HEK293T (cell line): ENCODE measurements around the gene KRTAP17-1.

Experiments used
- CTCF ChIA-PET: fragments of 350-600 bp; formaldehyde crosslinking; extraction: SDS; loops from one replicate; lab custom pipeline; 2021; ENCODE audit warnings: antibody characterized with exemption, inconsistent platforms; lab: Yijun Ruan, JAX
- POLR2A ChIA-PET: fragments of 350-600 bp; formaldehyde crosslinking; extraction: SDS; loops from one replicate; lab custom pipeline; 2020; ENCODE audit warnings: antibody characterized with exemption, inconsistent platforms; lab: Yijun Ruan, JAX
- DNase-seq: peaks from one replicate; pipeline ENCODE4 v3.0.0; 2012; ENCODE audit warnings: mixed read lengths; ENCODE audit errors: extremely low spot score
- ARNT ChIP-seq: fragments of 450-650 bp; IDR thresholded peaks from 2 replicates; pipeline ENCODE4 v1.6.1; 2017; ENCODE audit warnings: mild to moderate bottlenecking
- BHLHE40 ChIP-seq: fragments of 450-650 bp; IDR thresholded peaks from 2 replicates; pipeline ENCODE4 v1.6.1; 2016; ENCODE audit warnings: mild to moderate bottlenecking, moderate library complexity, borderline replicate concordance
- CTBP1 ChIP-seq: fragments of 450-650 bp; IDR thresholded peaks from 2 replicates; pipeline ENCODE4 v1.6.1; 2016; ENCODE audit warnings: borderline replicate concordance
- ELF4 ChIP-seq: fragments of 450-650 bp; IDR thresholded peaks from 2 replicates; pipeline ENCODE4 v1.6.1; 2017; ENCODE audit warnings: antibody characterized with exemption
- FOXA1 ChIP-seq: fragments of 450-650 bp; IDR thresholded peaks from 2 replicates; pipeline ENCODE4 v1.6.1; 2016; ENCODE audit warnings: mild to moderate bottlenecking
- FOXK2 ChIP-seq: fragments of 450-650 bp; IDR thresholded peaks from 2 replicates; pipeline ENCODE4 v1.6.1; 2016; ENCODE audit warnings: mild to moderate bottlenecking
- FOXM1 ChIP-seq: fragments of 450-650 bp; IDR thresholded peaks from 2 replicates; pipeline ENCODE4 v1.6.1; 2017; ENCODE audit warnings: mild to moderate bottlenecking, borderline replicate concordance
- HDGF ChIP-seq: fragments of 450-650 bp; IDR thresholded peaks from 2 replicates; pipeline ENCODE4 v1.6.1; 2017; ENCODE audit warnings: antibody characterized with exemption, borderline replicate concordance
- L3MBTL2 ChIP-seq: fragments of 450-650 bp; conservative IDR thresholded peaks from 2 replicates; pipeline ENCODE4 v1.6.1; 2016; ENCODE audit warnings: mild to moderate bottlenecking
- LEF1 ChIP-seq: fragments of 450-650 bp; IDR thresholded peaks from 2 replicates; pipeline ENCODE4 v1.6.1; 2017; ENCODE audit warnings: mild to moderate bottlenecking, borderline replicate concordance
- NFRKB ChIP-seq: fragments of 450-650 bp; IDR thresholded peaks from 2 replicates; pipeline ENCODE4 v1.6.1; 2016; ENCODE audit warnings: mild to moderate bottlenecking, moderate library complexity
- PKNOX1 ChIP-seq: fragments of 450-650 bp; IDR thresholded peaks from 2 replicates; pipeline ENCODE4 v1.6.1; 2016
- SP1 ChIP-seq: fragments of 450-650 bp; IDR thresholded peaks from 2 replicates; pipeline ENCODE4 v1.6.1; 2017
- SUZ12 ChIP-seq: fragments of 450-650 bp; IDR thresholded peaks from 2 replicates; pipeline ENCODE4 v1.6.1; 2016; ENCODE audit warnings: mild to moderate bottlenecking
- TARDBP ChIP-seq: fragments of 450-650 bp; IDR thresholded peaks from 2 replicates; pipeline ENCODE4 v1.6.1; 2016
- ZNF384 ChIP-seq: fragments of 450-650 bp; IDR thresholded peaks from 2 replicates; pipeline ENCODE4 v1.6.1; 2016

The KRTAP17-1 gene

DNA sequence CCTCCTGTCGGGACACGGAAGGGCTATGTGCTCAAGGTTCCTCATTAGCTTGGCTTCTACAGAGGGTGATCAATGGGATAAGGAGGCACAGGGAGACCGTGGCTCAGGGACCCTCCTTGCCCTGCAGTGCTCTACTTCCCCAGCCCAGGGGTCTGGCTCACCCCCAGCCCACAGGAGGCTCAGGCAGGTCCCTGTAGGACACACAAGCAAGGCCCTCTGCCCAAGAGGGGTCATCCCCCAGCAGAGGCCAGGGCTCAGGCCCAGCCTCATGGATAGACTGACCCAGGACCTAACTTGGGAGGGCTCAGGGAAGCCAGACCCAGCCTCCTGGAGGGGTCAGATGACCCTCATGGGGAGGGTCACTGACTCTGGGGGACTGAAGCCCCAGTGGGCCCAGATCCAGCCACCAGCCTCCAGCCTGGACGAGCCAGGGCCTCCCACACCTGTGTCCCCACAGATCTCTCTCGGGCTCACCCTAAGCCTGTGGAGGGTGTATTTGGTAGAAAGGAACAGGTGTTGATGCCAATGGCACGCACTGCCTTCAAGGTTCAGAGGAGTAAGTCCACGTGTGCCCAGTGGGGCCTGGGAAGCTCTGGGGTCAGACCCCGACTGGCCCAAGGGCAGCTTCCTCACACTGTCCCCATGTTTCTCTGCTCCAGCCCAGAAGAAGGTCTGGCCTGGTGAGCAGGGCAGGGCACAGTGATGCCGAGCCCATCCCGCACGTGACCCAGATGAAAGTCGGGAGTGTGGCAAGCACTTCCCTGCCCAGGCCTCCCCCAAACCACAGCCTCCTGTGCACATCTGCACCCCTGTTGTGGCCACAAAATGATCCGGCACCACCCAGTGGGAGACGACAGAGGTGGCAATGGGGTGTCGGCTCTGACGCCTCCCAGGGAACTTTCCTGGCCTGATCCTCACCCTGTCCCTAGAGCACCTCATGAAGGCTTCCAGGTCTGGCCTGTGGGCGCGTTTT, 10.9 kb upstream of the KRTAP17-1 start:
- TF ChIP-seq TARDBP (no peak), ZNF384 (no peak), FOXA1 (no peak), FOXK2 (no peak), PKNOX1 (no peak), SUZ12 (no peak), ARNT (no peak), BHLHE40 (no peak), HDGF (no peak), SP1 (no peak), FOXM1 (no peak), NFRKB (no peak), L3MBTL2 (no peak), CTBP1 (no peak), ELF4 (no peak), LEF1 (no peak)
- ChIA-PET CTCF (no interaction called here), POLR2A (no interaction called here)
- DNase-seq = no peak

DNA sequence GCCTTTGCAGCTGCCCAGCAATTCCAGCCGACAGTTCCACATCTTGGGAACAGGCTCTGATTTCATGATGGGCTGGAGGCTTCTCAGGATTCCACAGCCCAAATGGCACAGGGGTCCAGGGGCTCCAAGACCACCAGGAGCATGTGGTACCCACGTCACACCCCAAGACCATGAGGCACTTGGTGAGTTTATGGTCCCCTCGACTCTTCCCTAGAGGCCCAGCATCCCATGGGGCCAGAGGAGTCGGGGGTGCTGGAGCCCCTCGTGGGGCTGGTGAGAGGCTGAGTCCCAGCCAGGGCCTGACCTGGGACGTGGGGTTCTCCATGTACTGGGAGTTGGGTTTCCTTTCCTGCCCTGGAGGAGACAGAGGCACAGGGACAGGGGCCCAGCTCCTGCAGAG, 10.1 kb upstream of the KRTAP17-1 start:
- DNase-seq = no peak
- ChIA-PET POLR2A (no interaction called here), CTCF (no interaction called here)
- TF ChIP-seq L3MBTL2 (no peak), HDGF (no peak), ARNT (no peak), ZNF384 (no peak), CTBP1 (no peak), FOXK2 (no peak), BHLHE40 (no peak), SUZ12 (no peak), PKNOX1 (no peak), SP1 (no peak), ELF4 (no peak)

GRCh38 chr17:41325126-41325525, 9.6 kb upstream of the KRTAP17-1 start:
- POLR2A ChIA-PET = no interaction called here
- CTCF ChIA-PET = no interaction called here
- no peak for DNase-seq
- TF ChIP-seq FOXK2 (no peak), LEF1 (no peak), CTBP1 (no peak), PKNOX1 (no peak), HDGF (no peak), ELF4 (no peak), NFRKB (no peak), L3MBTL2 (no peak), FOXM1 (no peak), ARNT (no peak), SP1 (no peak), ZNF384 (no peak), SUZ12 (no peak), BHLHE40 (no peak), FOXA1 (no peak), TARDBP (no peak)

DNA sequence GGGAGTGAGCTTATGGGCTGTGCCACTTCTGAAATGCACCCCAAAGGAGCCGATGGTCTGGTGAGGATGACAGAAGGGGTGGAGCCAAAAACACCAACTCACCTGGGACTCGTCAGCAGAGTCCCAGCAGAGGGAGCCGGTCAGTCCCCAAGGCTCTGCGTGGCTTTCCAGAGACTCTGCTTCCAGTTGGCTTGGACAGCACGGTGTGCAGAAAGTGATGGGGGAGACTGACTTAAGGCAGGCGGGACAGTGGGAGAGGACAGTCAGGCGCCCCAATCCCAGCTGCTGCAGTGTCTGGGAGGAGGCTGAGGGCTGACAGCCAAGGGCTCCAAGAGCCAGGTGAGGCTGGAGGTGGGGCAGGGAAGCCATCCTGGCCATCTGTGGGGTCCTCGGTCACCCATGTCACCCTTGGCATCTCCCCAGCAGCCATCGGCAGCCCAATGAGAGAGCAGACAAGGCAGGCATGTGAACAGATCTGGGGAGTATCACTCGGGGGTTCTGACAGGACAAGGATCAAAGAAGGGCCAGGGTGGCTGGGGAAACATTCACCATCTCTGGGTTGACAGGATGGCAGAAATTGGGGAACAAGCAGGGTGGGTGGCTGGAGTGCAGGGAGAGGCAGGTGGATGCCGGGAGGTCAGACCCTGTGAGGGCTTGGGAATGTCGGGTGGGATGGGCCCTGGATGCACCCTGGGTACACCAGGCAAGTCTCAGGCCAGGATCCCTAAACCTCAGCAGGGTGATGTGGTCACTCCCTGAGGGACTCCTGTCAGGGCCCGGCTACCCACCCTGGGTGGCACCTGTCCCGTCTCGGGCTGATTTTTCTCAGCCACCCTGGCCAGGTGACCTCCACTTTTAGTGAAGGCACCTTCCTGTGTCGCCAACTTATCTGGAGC, 8.9 kb upstream of the KRTAP17-1 start:
- ChIA-PET POLR2A (no interaction called here), CTCF (no interaction called here)
- no peak for DNase-seq
- TF ChIP-seq ZNF384 (no peak), PKNOX1 (no peak), FOXM1 (no peak), CTBP1 (no peak), NFRKB (no peak), FOXA1 (no peak), TARDBP (no peak), LEF1 (no peak), ARNT (no peak)
